ENCODE data around the gene RBM7.

GRCh38 chr11:114433376-114433775 is 32.9 kb downstream of the RBM7 start:
- no peak for TF ChIP-seq CTCF (IDR thresholded peaks at IDR 0.05)
- TF ChIP-seq POLR2A (IDR thresholded peaks at IDR 0.05): no peak

Data from lower leg skin (tissue), 3 donors.